Measurements from ENCODE around the gene STK31. TPM values are rescaled to one million over a fixed set of nuclear protein-coding genes. Genes with fewer than 3 reads are reported as not detected.

STK31 gene
- total and polyA plus RNA-seq, 2 donors (not counting 1 experiment from before 2014, with no cell fraction given) = 0.17 TPM; not detected in 1

- no peaks in the 10 kb centered on the region for H3K27me3 ChIP-seq (ENCODE audit: control insufficient read depth, insufficient read depth, low read length)
- TF ChIP-seq EZH2 (IDR thresholded peaks at IDR 0.05; ENCODE audit: low read length, missing control alignments) = no peak
- TF ChIP-seq, protein P1, sequence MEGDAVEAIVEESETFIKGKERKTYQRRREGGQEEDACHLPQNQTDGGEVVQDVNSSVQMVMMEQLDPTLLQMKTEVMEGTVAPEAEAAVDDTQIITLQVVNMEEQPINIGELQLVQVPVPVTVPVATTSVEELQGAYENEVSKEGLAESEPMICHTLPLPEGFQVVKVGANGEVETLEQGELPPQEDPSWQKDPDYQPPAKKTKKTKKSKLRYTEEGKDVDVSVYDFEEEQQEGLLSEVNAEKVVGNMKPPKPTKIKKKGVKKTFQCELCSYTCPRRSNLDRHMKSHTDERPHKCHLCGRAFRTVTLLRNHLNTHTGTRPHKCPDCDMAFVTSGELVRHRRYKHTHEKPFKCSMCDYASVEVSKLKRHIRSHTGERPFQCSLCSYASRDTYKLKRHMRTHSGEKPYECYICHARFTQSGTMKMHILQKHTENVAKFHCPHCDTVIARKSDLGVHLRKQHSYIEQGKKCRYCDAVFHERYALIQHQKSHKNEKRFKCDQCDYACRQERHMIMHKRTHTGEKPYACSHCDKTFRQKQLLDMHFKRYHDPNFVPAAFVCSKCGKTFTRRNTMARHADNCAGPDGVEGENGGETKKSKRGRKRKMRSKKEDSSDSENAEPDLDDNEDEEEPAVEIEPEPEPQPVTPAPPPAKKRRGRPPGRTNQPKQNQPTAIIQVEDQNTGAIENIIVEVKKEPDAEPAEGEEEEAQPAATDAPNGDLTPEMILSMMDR (conservative IDR thresholded peaks at IDR 0.05 in 1 of 2, IDR thresholded peaks at IDR 0.05 in 1 of 2; ENCODE audit: low read depth in 1 of 2, low read length in 2 of 2) = no peak
- no peak for DNase-seq (ENCODE audit: low read depth in 2 of 2)
Measured at GRCh38 chr7:23787272-23787671, 77.3 kb downstream of the STK31 start.

GRCh38 chr7:23788843-23789242, 78.8 kb downstream of the STK31 start:
- no peaks in the 10 kb centered on the region for H4K20me1 ChIP-seq (ENCODE audit: control insufficient read depth, extremely low read depth, insufficient read depth, low read length)
- no peak overlapping the region for H3K4me3 ChIP-seq (replicated peaks in 1 of 4; ENCODE audit: control extremely low read depth in 1 of 4, insufficient read depth in 1 of 4, low read depth in 3 of 4, low read length in 4 of 4)
- H3K4me2 ChIP-seq (ENCODE audit: extremely low read depth, insufficient read depth, low read length) = no peak overlapping the region
- no peaks in the 10 kb centered on the region for H3K79me2 ChIP-seq (ENCODE audit: control insufficient read depth, insufficient read depth, low read length)
- H3K36me3 ChIP-seq (ENCODE audit: control insufficient read depth, insufficient read depth, low read length) = no peaks in the 10 kb centered on the region
- H3K4me1 ChIP-seq (ENCODE audit: control insufficient read depth, extremely low read depth, insufficient read depth, low read length) = no peaks in the 10 kb centered on the region
- no peak overlapping the region for H2AFZ ChIP-seq (ENCODE audit: low read length)
- H3K9ac ChIP-seq (ENCODE audit: insufficient read depth, low read length) = no peak overlapping the region
- no peak for DNase-seq (ENCODE audit: low read depth in 2 of 2)
- no peaks in the 10 kb centered on the region for H3K27me3 ChIP-seq (ENCODE audit: control insufficient read depth, insufficient read depth, low read length)
- H3K27ac ChIP-seq (ENCODE audit: insufficient read depth, low read length) = no peak overlapping the region
- H3K9me3 ChIP-seq (ENCODE audit: control insufficient read depth, insufficient read depth, low read depth, low read length) = no peaks in the 10 kb centered on the region
- TF ChIP-seq, protein P1 (conservative IDR thresholded peaks at IDR 0.05 in 1 of 2, IDR thresholded peaks at IDR 0.05 in 1 of 2; ENCODE audit: low read depth in 1 of 2, low read length in 2 of 2) = no peak
- TF ChIP-seq EZH2 (IDR thresholded peaks at IDR 0.05; ENCODE audit: low read length, missing control alignments) = no peak

More at GRCh38 chr7:23787272-23787671, 77.3 kb downstream of the STK31 start:
- H4K20me1 ChIP-seq (ENCODE audit: control insufficient read depth, extremely low read depth, insufficient read depth, low read length) = no peaks in the 10 kb centered on the region
- H3K36me3 ChIP-seq (ENCODE audit: control insufficient read depth, insufficient read depth, low read length) = no peaks in the 10 kb centered on the region
- H3K4me1 ChIP-seq (ENCODE audit: control insufficient read depth, extremely low read depth, insufficient read depth, low read length) = no peaks in the 10 kb centered on the region
- no peaks in the 10 kb centered on the region for H3K9me3 ChIP-seq (ENCODE audit: control insufficient read depth, insufficient read depth, low read depth, low read length)
- H3K27ac ChIP-seq (ENCODE audit: insufficient read depth, low read length) = no peak overlapping the region
- no peak overlapping the region for H2AFZ ChIP-seq (ENCODE audit: low read length)
- H3K4me2 ChIP-seq (ENCODE audit: extremely low read depth, insufficient read depth, low read length) = no peak overlapping the region
- H3K79me2 ChIP-seq (ENCODE audit: control insufficient read depth, insufficient read depth, low read length) = no peaks in the 10 kb centered on the region
- H3K9ac ChIP-seq (ENCODE audit: insufficient read depth, low read length) = no peak overlapping the region
- no peak overlapping the region for H3K4me3 ChIP-seq (replicated peaks in 1 of 4; ENCODE audit: control extremely low read depth in 1 of 4, insufficient read depth in 1 of 4, low read depth in 3 of 4, low read length in 4 of 4)

DNA sequence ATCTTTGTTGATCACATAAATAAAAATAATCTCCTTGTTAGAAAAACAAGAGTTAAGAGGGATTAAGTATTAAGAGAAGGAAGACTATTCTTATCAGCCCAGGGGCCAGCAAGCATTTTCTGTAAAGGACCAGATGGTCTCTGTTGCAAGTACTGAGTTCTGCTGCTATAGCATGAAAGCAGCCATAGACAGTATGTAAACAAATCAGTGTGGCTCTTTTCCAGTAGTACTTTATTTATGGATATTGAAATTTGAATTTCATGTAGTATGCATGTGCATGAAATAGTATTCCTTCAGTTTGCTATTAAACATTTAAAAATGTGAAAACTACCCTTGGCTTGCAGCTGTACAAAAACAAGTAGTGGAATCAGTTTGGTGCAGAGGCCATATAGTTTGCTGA, 81.7 kb downstream of the STK31 start:
- no peak for DNase-seq (ENCODE audit: low read depth in 2 of 2)
- no peak overlapping the region for H3K9ac ChIP-seq (ENCODE audit: insufficient read depth, low read length)
- H2AFZ ChIP-seq (ENCODE audit: low read length) = no peak overlapping the region
- H3K9me3 ChIP-seq (ENCODE audit: control insufficient read depth, insufficient read depth, low read depth, low read length) = no peaks in the 10 kb centered on the region
- no peaks in the 10 kb centered on the region for H3K79me2 ChIP-seq (ENCODE audit: control insufficient read depth, insufficient read depth, low read length)
- H3K27me3 ChIP-seq (ENCODE audit: control insufficient read depth, insufficient read depth, low read length) = no peaks in the 10 kb centered on the region
- H3K4me1 ChIP-seq (ENCODE audit: control insufficient read depth, extremely low read depth, insufficient read depth, low read length) = no peaks in the 10 kb centered on the region
- H3K4me3 ChIP-seq (replicated peaks in 1 of 4; ENCODE audit: control extremely low read depth in 1 of 4, insufficient read depth in 1 of 4, low read depth in 3 of 4, low read length in 4 of 4) = no peak overlapping the region
- H3K4me2 ChIP-seq (ENCODE audit: extremely low read depth, insufficient read depth, low read length) = no peak overlapping the region
- TF ChIP-seq, protein P1 (conservative IDR thresholded peaks at IDR 0.05 in 1 of 2, IDR thresholded peaks at IDR 0.05 in 1 of 2; ENCODE audit: low read depth in 1 of 2, low read length in 2 of 2) = no peak
- TF ChIP-seq EZH2 (IDR thresholded peaks at IDR 0.05; ENCODE audit: low read length, missing control alignments) = no peak
- no peak overlapping the region for H3K27ac ChIP-seq (ENCODE audit: insufficient read depth, low read length)
- H3K36me3 ChIP-seq (ENCODE audit: control insufficient read depth, insufficient read depth, low read length) = no peaks in the 10 kb centered on the region
- no peaks in the 10 kb centered on the region for H4K20me1 ChIP-seq (ENCODE audit: control insufficient read depth, extremely low read depth, insufficient read depth, low read length)
